Measurements from ENCODE around the gene ATP9A.
"Not testable (repeated sequence)": the region's sequence is repeated elsewhere in the genome, so short reads cannot be mapped to it uniquely, and the experiment has no call there.

The ATP9A gene

GRCh38 chr20:51752343-51752951 lies 15.7 kb downstream of the ATP9A start:
- no peak for FAIRE-seq
- no peak for TF ChIP-seq POLR2A (IDR thresholded peaks at IDR 0.05; ENCODE audit: low read depth, low read length)
- peak; percentile 32 for DNase-seq (ENCODE audit: insufficient read length, low spot score)

- FAIRE-seq (no peak), DNase-seq (ENCODE audit: insufficient read length, low spot score) (no peak)
- no peak for TF ChIP-seq POLR2A (IDR thresholded peaks at IDR 0.05; ENCODE audit: low read depth, low read length)
Observed at GRCh38 chr20:51750770-51751388, 17.3 kb downstream of the ATP9A start.

- no peak for TF ChIP-seq POLR2A (IDR thresholded peaks at IDR 0.05; ENCODE audit: low read depth, low read length)
- FAIRE-seq, result peak; percentile 65
- DNase-seq (ENCODE audit: insufficient read length, low spot score), result peak; percentile 80
Observed at GRCh38 chr20:51750037-51750769, 18.0 kb downstream of the ATP9A start.

GRCh38 chr20:51749674-51750036 lies 18.5 kb downstream of the ATP9A start:
- FAIRE-seq, result no peak
- TF ChIP-seq POLR2A (IDR thresholded peaks at IDR 0.05; ENCODE audit: low read depth, low read length), result no peak
- no peak for DNase-seq (ENCODE audit: insufficient read length, low spot score)

- no peak for FAIRE-seq
Observed at GRCh38 chr20:51747182-51747911, 20.8 kb downstream of the ATP9A start.

GRCh38 chr20:51745804-51746203 lies 22.4 kb downstream of the ATP9A start:
- no peak for FAIRE-seq
- no peak for TF ChIP-seq POLR2A (IDR thresholded peaks at IDR 0.05; ENCODE audit: low read depth, low read length)
- DNase-seq (ENCODE audit: insufficient read length, low spot score), result no peak

More at GRCh38 chr20:51747182-51747911, 20.8 kb downstream of the ATP9A start:
- DNase-seq (ENCODE audit: insufficient read length, low spot score), result no peak
- TF ChIP-seq POLR2A (IDR thresholded peaks at IDR 0.05; ENCODE audit: low read depth, low read length), result no peak

GRCh38 chr20:51740838-51741237 lies 27.4 kb downstream of the ATP9A start:
- FAIRE-seq (no peak), DNase-seq (ENCODE audit: insufficient read length, low spot score) (no peak)
- no peak for TF ChIP-seq POLR2A (IDR thresholded peaks at IDR 0.05; ENCODE audit: low read depth, low read length)

GRCh38 chr20:51740308-51740707 lies 27.9 kb downstream of the ATP9A start:
- DNase-seq (ENCODE audit: insufficient read length, low spot score); FAIRE-seq: not testable (repeated sequence)

GRCh38 chr20:51739722-51740249 lies 28.4 kb downstream of the ATP9A start:
- TF ChIP-seq POLR2A (IDR thresholded peaks at IDR 0.05; ENCODE audit: low read depth, low read length), result no peak
- FAIRE-seq, result no peak
- no peak for DNase-seq (ENCODE audit: insufficient read length, low spot score)

- DNase-seq (ENCODE audit: insufficient read length, low spot score) (no peak), FAIRE-seq (no peak)
- no peak for TF ChIP-seq POLR2A (IDR thresholded peaks at IDR 0.05; ENCODE audit: low read depth, low read length)
Observed at GRCh38 chr20:51738877-51739447, 29.2 kb downstream of the ATP9A start.

- FAIRE-seq; DNase-seq (ENCODE audit: insufficient read length, low spot score): not testable (repeated sequence)
Observed at GRCh38 chr20:51738261-51738660, 29.9 kb downstream of the ATP9A start.

- FAIRE-seq (no peak), DNase-seq (ENCODE audit: insufficient read length, low spot score) (no peak)
- TF ChIP-seq POLR2A (IDR thresholded peaks at IDR 0.05; ENCODE audit: low read depth, low read length), result no peak
Observed at GRCh38 chr20:51736947-51737346, 31.2 kb downstream of the ATP9A start.

- TF ChIP-seq POLR2A (IDR thresholded peaks at IDR 0.05; ENCODE audit: low read depth, low read length), result no peak
- FAIRE-seq, result no peak
- DNase-seq (ENCODE audit: insufficient read length, low spot score), result no peak
Observed at GRCh38 chr20:51735728-51736600, 32.2 kb downstream of the ATP9A start.

Data from H54 (cell line).